Gastroesophageal sphincter (tissue), 3 donors: ENCODE measurements around the gene IQSEC1.

ENCODE experiments used
- CTCF ChIP-seq, 4 experiments: fragments of 200-600 bp in 2 of 4; fragments of 450-650 bp in 2 of 4; sonication (generic) in 1 of 4; IDR thresholded peaks; one replicate each; pipeline ENCODE4 v1.5.1; 2017 to 2019; ENCODE audit warnings: antibody characterized with exemption in 4 of 4, mild to moderate bottlenecking in 2 of 4, moderate library complexity in 2 of 4
- EP300 ChIP-seq: sonication (generic); formaldehyde crosslinking; IDR thresholded peaks from one replicate; pipeline ENCODE4 v1.6.1; 2017; ENCODE audit warnings: antibody characterized with exemption, mild to moderate bottlenecking
- POLR2A ChIP-seq, 2 donors: fragments of 450-650 bp; IDR thresholded peaks; one replicate each; pipeline ENCODE4 v1.6.1; 2017; ENCODE audit warnings: antibody characterized with exemption in 2 of 2, mild to moderate bottlenecking in 2 of 2, moderate library complexity in 1 of 2

DNA sequence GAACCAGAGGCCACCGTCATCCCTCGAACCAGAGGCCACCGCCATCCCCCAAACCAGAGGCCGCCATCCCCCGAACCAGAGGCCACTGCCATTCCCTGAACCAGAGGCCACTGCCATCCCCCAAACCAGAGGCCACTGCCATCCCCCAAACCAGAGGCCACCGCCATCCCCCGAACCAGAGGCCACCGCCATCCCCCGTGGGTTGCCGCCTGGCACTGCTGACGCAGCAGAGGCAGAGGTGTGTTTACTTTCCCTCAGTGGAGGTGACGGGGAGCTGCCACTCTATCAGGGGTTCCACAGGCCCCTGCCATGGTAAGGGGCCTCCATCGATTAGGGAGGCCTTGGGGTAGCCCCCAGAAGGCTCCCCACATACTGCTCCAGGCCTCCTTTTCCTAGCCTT, 1.5 kb downstream of the IQSEC1 start:
- no peak for TF ChIP-seq POLR2A (IDR thresholded peaks at IDR 0.05)
- no peak for TF ChIP-seq CTCF (IDR thresholded peaks at IDR 0.05)
- TF ChIP-seq EP300, result no peak
